OCI-M1 (cell line): Measurements from ENCODE around the gene PTPRK.
"Not testable (repeated sequence)": the region's sequence is repeated elsewhere in the genome, so short reads cannot be mapped to it uniquely, and the experiment has no call there.

Experiments used
- DNase-seq: peaks from one replicate; lab custom pipeline; 2025; lab: John Stamatoyannopoulos, UW

The PTPRK gene

DNA sequence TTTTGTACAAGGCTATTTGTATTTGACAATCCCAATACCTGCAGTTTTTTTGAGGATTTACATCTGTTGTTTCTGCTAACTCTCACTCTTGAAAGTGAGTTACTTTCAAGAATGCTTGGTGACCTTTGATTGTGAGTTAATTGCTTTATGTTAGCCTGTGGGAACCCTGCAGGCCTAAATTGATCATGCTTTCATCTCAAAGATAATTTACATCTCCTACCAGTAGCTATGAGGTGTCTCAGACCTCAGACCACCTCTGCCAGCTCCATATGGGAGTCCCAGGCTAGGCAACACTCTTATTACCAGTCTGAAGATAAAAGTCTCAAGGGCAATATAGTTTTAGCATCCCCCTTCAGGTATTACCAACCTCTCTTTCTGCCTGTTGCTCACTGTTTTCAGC lies 503.1 kb downstream of the PTPRK start:
- no peak for DNase-seq

DNA sequence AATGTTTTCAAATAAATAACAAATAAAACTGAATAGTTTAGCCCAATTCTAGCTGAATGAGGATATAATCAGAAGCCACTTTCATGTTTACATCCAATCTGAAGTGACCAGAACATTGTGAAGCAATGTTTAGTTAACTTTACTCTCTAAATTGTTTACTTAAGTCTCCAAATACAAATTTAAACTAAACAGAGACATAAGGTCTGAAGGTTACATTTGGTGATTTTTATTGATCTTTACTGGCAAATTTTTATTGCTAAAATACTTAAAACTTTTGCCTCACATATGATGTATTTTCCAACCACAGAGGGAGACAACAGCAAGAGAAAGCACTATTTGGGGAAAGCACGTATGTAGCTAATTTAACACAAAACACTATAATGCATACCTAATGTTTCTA lies 512.7 kb downstream of the PTPRK start:
- DNase-seq: no peak

GRCh38 chr6:128005009-128005408 lies 515.4 kb downstream of the PTPRK start:
- DNase-seq: no peak

DNA sequence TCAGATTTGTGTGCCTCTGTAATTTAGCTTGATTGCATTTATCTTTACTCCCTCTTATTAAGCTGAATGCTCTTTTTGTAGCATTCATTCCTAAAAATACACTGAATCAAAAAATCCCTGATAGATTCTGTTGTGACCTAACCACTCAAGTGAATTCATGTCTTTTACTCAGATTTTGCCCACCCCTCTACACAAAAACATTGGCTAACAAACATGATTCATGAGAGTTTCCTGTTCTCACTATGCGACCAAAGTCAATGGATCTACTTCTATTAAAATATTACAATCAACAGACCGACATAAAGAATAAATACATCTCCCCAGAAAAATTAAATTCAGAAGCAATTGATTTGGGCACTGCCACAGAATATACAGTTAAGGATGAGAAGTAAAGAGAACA lies 520.0 kb downstream of the PTPRK start:
- no peak for DNase-seq

GRCh38 chr6:127998985-127999384 lies 521.4 kb downstream of the PTPRK start:
- no peak for DNase-seq

- DNase-seq: no peak
Observed at GRCh38 chr6:127997496-127998164, 522.8 kb downstream of the PTPRK start.

DNA sequence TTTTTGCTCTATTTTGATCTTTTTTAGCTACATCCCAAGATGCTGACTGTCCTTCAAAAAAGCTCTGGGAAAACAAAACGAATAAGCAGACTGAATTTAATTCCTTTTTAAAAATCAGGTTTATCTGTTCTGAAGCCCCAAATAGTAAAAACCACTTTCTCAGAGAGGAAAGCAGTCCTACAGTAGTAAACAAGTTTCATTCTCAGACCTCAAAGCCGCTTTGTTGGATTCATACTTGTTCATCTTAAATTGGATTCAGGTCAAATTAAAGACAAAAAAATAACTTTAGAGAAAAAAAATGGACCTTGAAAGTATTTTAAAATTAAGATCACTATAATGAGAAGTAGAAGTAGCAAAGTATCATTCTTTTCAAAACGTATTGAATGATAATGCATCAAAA lies 523.5 kb downstream of the PTPRK start:
- DNase-seq: no peak

GRCh38 chr6:127992144-127992543 lies 528.3 kb downstream of the PTPRK start:
- no peak for DNase-seq

DNA sequence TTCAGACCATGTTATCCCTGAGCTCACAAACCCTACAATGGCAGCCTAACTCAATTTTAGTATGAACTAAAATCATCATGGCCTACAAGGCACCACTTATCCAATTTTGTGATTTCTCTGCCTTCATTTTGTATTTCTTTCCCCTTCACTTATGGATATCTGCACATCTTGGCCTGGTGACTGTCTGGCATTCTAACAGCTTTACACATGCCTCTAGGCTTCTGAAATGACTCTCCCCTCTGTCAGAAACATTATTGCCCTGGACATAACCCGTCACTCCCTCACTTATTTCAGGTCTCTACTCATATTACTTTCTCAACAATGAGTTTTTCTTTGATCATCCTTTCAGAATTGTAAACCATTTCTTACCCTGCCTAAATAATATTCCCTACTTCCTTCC lies 530.3 kb downstream of the PTPRK start:
- DNase-seq: no peak

GRCh38 chr6:127980996-127981395 lies 539.4 kb downstream of the PTPRK start:
- DNase-seq: no peak

DNA sequence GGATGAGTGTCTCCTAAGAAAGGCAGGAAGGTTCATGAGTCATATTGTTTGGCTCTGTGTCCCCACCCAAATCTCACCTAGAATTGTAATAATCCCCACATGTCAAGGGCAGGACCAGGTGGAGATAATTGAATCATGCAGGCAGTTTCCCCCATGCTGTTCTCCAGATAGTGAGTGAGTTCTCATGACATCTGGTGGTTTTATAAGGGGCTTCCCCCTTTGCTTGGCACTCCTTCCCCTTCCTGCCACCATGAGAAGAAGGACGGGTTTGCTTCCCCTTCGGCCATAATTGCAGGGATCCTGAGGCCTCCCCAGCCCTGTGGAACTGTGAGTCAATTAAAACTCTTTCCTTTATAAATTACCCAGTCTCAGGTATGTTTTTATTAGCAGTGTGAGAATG lies 542.2 kb downstream of the PTPRK start:
- DNase-seq: not testable (repeated sequence)

DNA sequence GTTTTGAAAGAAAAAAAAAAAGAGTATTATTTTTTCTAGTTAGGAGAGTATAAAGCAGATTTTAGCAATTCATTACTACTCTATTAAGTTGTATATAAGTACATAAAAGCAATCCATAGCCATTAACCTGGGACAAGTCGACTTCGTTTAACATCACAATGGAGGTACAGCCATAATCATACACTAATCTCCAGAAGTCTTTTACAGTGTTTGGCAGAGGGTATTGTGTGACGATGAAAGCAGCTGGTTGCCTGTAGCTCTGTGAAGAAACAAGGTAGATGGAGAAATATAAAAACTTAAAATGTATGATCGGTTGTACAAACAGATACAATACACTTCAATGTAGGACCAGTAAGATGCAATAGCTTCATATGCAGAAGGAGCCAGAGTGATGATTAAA lies 543.6 kb downstream of the PTPRK start:
- no peak for DNase-seq

DNA sequence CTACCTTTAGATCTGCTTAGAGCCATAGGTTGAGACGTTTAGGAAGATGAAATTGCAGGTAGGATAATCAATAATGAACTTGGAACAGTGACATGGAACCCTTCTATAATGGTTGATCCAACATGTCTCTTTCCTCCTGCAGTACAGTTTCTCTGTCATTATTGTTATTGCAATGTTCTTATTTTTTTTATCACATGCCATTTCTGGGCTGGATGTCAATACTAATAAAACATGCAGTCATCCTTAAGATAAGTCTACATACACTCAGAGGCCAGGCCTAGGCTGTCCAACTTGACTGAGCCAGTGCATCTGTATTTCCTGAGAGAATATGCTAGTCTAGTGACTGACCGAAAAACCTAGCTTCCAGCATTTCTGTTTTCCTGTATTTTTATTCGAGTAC lies 544.3 kb downstream of the PTPRK start:
- no peak for DNase-seq

GRCh38 chr6:127972815-127973214 lies 547.6 kb downstream of the PTPRK start:
- DNase-seq: no peak

DNA sequence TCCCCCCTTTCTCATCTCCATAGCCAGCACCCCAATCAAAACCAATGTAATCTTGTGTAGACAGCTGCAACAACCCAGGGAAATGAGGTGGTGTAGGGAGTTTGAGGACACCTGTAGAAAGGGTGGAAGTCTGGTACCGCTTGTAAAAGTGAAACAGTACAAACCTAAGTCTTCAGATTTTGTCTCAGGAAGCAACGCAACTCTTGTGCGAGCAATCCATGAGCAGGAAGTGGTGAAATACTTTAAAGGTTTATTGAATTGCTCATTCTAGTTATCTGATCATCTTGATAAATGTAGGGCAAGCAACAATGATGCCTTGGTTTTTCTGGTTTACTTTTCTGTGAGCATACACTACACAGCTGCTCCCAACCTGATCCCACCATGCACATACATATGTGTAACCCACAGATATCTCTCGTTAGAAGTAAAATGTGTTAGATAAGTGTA lies 548.4 kb downstream of the PTPRK start:
- DNase-seq: no peak

DNA sequence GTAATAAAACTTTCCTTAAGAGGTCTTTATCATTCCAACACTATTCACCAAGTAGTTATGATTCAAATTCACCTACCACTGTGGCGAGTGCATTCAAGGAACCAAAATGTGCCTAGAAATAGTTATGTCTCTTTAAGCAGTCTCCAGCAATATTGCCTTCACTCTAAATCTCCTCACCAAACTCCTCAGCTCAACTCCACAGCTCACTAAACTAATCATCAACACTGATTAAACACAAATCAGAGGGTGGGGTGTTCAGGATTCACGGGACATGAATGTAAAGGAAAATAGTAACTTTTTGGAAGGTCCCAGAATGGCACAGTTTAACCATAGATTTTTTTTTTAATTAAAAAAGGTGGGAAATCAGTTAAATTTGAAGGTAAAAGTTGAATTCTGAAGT lies 549.0 kb downstream of the PTPRK start:
- no peak for DNase-seq

DNA sequence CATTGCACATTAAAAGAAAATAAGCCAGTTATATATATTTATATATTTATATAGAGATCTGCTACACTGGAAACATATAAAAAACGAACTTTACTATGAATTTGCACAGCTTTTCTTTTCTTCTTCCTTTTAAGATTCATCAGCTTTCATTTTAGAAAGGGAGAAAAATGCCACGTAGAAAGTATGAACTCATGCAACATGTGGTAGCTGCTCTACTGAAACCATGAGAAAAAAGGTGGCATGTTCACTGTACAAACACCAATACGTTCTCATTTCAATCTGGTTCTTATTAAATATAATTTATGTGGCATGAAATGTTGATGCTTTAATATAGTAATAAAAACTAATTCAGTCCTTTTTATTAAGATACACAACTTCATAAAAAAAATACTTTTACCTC lies 550.7 kb downstream of the PTPRK start:
- no peak for DNase-seq

DNA sequence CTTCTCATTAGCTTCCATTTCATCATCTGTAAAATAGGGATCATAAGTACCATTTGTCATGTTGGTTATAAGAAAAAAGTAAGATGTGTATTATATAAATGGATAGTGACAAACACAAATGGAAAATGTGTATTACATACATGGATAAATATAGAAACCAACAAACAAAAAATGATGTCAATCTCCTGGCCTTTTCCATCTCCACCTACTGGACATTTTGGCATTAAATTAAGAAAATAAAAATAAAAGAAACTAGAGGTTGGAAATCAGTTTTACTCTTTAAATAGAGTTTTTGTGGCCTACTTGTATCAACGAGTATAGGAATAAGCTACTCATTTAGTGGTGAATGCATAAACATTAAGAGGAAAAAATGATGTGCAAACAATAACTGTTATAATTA lies 552.0 kb downstream of the PTPRK start:
- no peak for DNase-seq

GRCh38 chr6:127967708-127968107 lies 552.7 kb downstream of the PTPRK start:
- no peak for DNase-seq

- peak; percentile 18 for DNase-seq
Observed at GRCh38 chr6:127966616-127967015, 553.8 kb downstream of the PTPRK start.

DNA sequence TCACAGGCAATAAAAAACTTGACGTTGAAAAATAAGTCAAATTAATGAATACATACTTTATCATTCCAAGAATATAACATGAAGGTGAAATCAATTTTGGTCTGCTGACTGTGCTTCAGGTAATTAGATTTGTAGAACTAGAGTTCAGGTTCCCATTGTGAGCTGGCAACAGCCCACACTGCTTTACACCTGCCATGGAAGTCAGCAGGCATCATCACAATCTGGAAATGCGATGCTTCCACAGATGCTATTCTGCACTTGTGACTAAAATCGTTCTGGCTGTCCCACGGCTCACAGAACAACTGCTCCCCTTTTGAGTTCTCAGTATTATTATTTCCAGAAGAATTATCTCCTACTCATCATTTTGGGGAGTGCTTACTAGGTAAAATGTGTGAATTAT lies 556.9 kb downstream of the PTPRK start:
- no peak for DNase-seq

DNA sequence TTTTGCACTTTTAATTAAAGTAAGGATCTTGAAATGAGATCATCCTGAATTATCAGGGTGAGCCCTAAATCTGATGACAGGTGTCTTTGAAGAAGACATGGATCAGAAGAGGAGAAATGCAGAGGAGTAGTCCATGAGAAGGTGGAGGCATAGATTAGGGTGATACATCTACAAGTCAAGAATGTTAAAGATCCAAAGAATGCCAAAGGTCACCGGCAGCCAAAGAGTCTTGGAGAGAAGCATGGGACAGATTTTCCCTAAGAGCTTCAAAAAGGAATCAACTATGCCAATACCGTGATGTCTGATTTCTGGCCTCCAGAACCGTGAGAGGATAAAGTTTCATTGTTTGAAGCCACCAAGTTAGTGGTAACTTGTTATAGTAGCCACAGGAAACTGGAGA lies 560.5 kb downstream of the PTPRK start:
- DNase-seq: no peak

DNA sequence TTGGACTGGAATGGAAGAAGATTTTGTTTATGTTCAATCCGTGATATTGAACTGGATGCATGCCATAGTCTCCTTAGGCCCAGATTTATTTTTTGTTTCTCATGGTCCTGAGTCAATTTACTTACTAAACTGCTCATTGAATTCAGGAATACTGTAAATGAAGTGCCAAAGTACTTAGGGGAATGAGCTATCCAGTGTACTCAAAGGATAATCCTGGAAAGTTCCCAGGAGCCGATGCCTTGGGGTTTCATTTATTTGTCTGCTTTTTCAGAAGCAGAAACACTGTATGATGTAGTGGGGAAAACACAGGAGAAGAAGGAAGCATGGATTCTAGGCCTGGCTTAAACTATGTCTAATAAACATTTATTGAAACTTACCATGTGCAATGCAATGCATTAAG lies 563.4 kb downstream of the PTPRK start:
- no peak for DNase-seq

- DNase-seq: no peak
Observed at GRCh38 chr6:127956260-127956888, 564.0 kb downstream of the PTPRK start.
